Measurements from ENCODE around the gene FOXP1. TPM values are rescaled to one million over a fixed set of nuclear protein-coding genes. Genes with fewer than 3 reads are reported as not detected.
A peak's percentile ranks its signal among the peaks of the same experiment; 100 is the strongest.

Gene FOXP1
- total and polyA plus RNA-seq, 2 donors (not counting 1 experiment from before 2014, with no cell fraction given), result 91.1 to 508 TPM

GRCh38 chr3:71582036-71582611 is 1.4 kb downstream of the FOXP1 start:
- TF ChIP-seq EZH2 (IDR thresholded peaks at IDR 0.05; ENCODE audit: borderline replicate concordance, insufficient read depth, low read depth, low read length, poor library complexity, severe bottlenecking) (no peak), CTCF (IDR thresholded peaks at IDR 0.05) (no peak)
- Histone ChIP-seq H2AFZ (ENCODE audit: insufficient read depth, low read depth, low read length, poor library complexity, severe bottlenecking) (peak overlapping the region; percentile 72), H3K27me3 (replicated peaks in 1 of 4; ENCODE audit: control extremely low read depth in 1 of 4, control insufficient read depth in 3 of 4, insufficient read depth in 4 of 4, low read length in 3 of 4) (peaks cover 0 to 9% (median 6%) of the 10 kb centered on the region in 4 experiments), H3K9me3 (ENCODE audit: control extremely low read depth in 1 of 3, control insufficient read depth in 2 of 3, insufficient read depth in 1 of 3, low read length in 2 of 3) (no peaks in the 10 kb centered on the region), H3K79me2 (ENCODE audit: control insufficient read depth, insufficient read depth, low read length) (peaks cover 55% of the 10 kb centered on the region), H3K4me2 (replicated peaks; ENCODE audit: low read depth, low read length, poor library complexity, severe bottlenecking) (peak overlapping the region; percentile 81), H3K4me1 (ENCODE audit: control insufficient read depth in 2 of 2, insufficient read depth in 2 of 2, low read length in 2 of 2) (peaks cover 32 to 50% of the 10 kb centered on the region in 2 donors), H3K4me3 (ENCODE audit: control extremely low read depth in 1 of 5, extremely low read depth in 1 of 5, insufficient read depth in 1 of 5, low read depth in 2 of 5, low read length in 4 of 5) (peak overlapping the region; percentile 80 to 97 (median 92)), H3K9ac (ENCODE audit: low read length) (peak overlapping the region; percentile 93), H3K36me3 (replicated peaks in 1 of 2; ENCODE audit: control extremely low read depth in 1 of 2, control insufficient read depth in 1 of 2, extremely low read depth in 1 of 2, insufficient read depth in 2 of 2, low read length in 1 of 2) (no peaks in the 10 kb centered on the region), H4K20me1 (ENCODE audit: control insufficient read depth, insufficient read depth, low read length, poor library complexity, severe bottlenecking) (no peaks in the 10 kb centered on the region), H3K27ac (ENCODE audit: low read length in 2 of 2) (peak overlapping the region; percentile 90 to 97)
- intact Hi-C loops (cut with micrococcal nuclease), result loop anchor here (1.0 to 10.0 kb wide), 5 partner anchors 137 to 452 kb away; no protein-coding TSS in a partner anchor
- POLR2A ChIA-PET, result interaction anchor here (0.6 to 2.6 kb wide), 17 partner anchors 12 to 571 kb away, joined by 3 to 22 read pairs (median 3); no protein-coding TSS in a partner anchor
- under 1% methylated on average over 59 of the region's 59 CpGs for WGBS (ENCODE audit: insufficient coverage)
- H3K27me3 Mint-ChIP-seq, result peaks cover 11% of the 10 kb centered on the region
- H3K9me3 Mint-ChIP-seq (ENCODE audit: insufficient read depth), result no peaks in the 10 kb centered on the region
- DNase-seq, result peak; percentile 85
- peak overlapping the region; percentile 95 for H3K4me3 Mint-ChIP-seq
- ATAC-seq (ENCODE audit: low read depth), result peak; percentile 55
- peaks cover 57% of the 10 kb centered on the region for H3K4me1 Mint-ChIP-seq
- H3K27ac Mint-ChIP-seq, result peak overlapping the region; percentile 97
- CTCF ChIA-PET, result interaction anchor here (0.6 to 2.4 kb wide), 15 partner anchors 126 to 579 kb away, joined by 3 to 11 read pairs (median 3); no protein-coding TSS in a partner anchor

Measured in B cell (primary cell).